Measurements from ENCODE around the gene HMGCS2. TPM values are rescaled to one million over a fixed set of nuclear protein-coding genes. Genes with fewer than 3 reads are reported as not detected.
A peak's percentile ranks its signal among the peaks of the same experiment; 100 is the strongest.

HMGCS2 gene
- total and polyA plus RNA-seq, 5 donors, result 0.82 to 50.8 (median 21.2) TPM

DNA sequence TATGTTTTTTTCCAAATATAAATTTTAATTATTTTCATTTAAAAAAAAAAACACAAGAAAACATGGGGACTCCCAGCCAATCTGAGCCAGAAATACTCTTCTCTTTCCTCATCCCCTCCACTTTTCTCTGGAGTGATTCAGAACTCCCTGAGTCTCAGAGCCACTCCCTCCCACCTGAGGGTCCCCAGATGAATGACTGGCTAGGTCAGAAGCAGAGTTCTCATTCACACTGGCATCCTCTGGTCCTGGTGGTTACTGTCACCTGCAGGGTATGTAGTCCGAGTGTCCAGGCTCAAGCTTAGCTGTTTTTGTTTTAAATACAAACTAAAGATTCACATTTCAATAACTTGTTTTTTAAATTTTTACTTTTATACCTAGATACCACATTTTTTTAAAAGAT is 6.3 kb downstream of the HMGCS2 start:
- no peak overlapping the region for H3K27ac ChIP-seq (ENCODE audit: low read length)
- no peak for DNase-seq
- no peaks in the 10 kb centered on the region for H3K9me3 ChIP-seq (ENCODE audit: control insufficient read depth, low read length)
- ATAC-seq, result no peak
- intact Hi-C loops (cut with DNase I), result no loop called here
- H3K4me1 ChIP-seq (ENCODE audit: control insufficient read depth, insufficient read depth, low read length), result no peaks in the 10 kb centered on the region
- H3K4me3 ChIP-seq (ENCODE audit: low read length), result no peak overlapping the region
- H3K27me3 ChIP-seq (ENCODE audit: control insufficient read depth, insufficient read depth), result no peaks in the 10 kb centered on the region
- WGBS, result 94% methylated on average over 1 of the region's 1 CpG

DNA sequence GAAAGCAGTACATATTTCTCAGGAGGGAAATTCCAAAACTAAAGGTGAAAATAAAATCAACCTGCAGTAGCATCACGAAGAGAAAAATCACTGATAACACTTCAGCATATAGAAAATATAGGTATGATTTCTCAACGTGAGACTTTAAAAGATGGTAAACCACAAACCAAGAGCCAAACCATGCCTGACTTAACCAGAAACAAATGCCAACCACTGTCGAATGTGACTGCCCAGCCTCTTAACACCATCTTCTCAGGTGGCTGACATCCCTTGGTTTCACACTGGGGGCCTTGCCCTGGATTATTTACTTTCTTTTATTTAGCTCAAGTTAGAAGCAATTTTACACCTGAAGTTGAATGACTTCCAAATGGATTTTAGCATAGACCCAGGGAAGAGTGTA is 10.1 kb downstream of the HMGCS2 start:
- no peak overlapping the region for H3K4me3 ChIP-seq (ENCODE audit: low read length)
- DNase-seq, result no peak
- no peak overlapping the region for H3K27ac ChIP-seq (ENCODE audit: low read length)
- H3K27me3 ChIP-seq (ENCODE audit: control insufficient read depth, insufficient read depth), result no peaks in the 10 kb centered on the region
- no peaks in the 10 kb centered on the region for H3K9me3 ChIP-seq (ENCODE audit: control insufficient read depth, low read length)
- 85% methylated on average over 3 of the region's 3 CpGs for whole genome bisulfite sequencing
- intact Hi-C loops (cut with DNase I), result no loop called here
- no peaks in the 10 kb centered on the region for H3K4me1 ChIP-seq (ENCODE audit: control insufficient read depth, insufficient read depth, low read length)
- no peak for ATAC-seq

DNA sequence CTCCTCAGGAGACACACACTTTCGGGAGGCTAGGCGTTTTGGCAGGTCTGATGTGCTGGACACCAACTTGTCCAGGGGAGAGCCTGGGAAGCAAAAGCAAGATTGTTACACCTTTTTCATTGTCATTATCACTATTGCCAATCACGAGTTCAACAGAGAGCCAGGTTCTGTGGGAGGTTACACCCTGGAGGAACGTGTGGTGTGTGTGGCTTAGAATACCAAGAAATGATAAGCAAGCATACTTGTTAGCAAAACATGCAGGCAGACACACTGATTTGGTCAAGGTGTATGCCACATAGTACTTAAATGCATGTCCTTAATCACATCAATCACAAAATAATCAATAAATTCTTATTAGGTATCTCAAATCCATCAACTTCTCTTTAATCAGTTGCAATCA is 16.1 kb downstream of the HMGCS2 start:
- DNase-seq (no peak), ATAC-seq (no peak)
- intact Hi-C loops (cut with DNase I), result loop anchor here in 1 of 4 donors (5.0 kb wide), 1 partner anchor 50 kb away; no protein-coding TSS in a partner anchor
- no peak overlapping the region for H3K27ac ChIP-seq (ENCODE audit: low read length)
- no peaks in the 10 kb centered on the region for H3K27me3 ChIP-seq (ENCODE audit: control insufficient read depth, insufficient read depth)
- H3K4me3 ChIP-seq (ENCODE audit: low read length), result no peak overlapping the region
- 78% methylated on average over 4 of the region's 4 CpGs for WGBS
- H3K4me1 ChIP-seq (ENCODE audit: control insufficient read depth, insufficient read depth, low read length), result no peaks in the 10 kb centered on the region
- H3K9me3 ChIP-seq (ENCODE audit: control insufficient read depth, low read length), result no peaks in the 10 kb centered on the region

DNA sequence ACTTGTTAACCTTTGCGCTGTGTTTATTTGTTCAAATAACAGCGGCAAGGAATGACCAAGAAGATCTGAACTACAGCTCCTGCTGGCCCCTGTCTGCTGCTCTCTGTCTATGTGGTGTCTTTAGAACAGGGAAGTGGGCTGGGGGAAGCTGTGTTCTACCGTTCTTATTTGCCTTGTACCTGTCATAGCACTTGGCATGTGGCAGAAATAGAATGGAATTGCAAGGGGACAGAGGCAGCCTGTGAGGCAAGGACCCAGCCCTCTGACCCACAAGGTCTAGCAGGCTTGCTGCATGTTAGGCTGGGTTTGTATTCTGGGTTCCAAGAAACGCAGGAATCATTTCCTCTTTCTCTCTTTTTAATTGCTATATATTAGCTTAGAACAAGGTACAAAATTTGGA is 20.7 kb downstream of the HMGCS2 start:
- H3K4me3 ChIP-seq (ENCODE audit: low read length), result no peak overlapping the region
- DNase-seq, result no peak
- intact Hi-C loops (cut with DNase I), result no loop called here
- no peak for ATAC-seq
- no peak overlapping the region for H3K27ac ChIP-seq (ENCODE audit: low read length)
- 51% methylated on average over 4 of the region's 4 CpGs for WGBS
- H3K27me3 ChIP-seq (ENCODE audit: control insufficient read depth, insufficient read depth), result no peaks in the 10 kb centered on the region
- no peaks in the 10 kb centered on the region for H3K9me3 ChIP-seq (ENCODE audit: control insufficient read depth, low read length)
- peaks cover 4% of the 10 kb centered on the region for H3K4me1 ChIP-seq (ENCODE audit: control insufficient read depth, insufficient read depth, low read length)

DNA sequence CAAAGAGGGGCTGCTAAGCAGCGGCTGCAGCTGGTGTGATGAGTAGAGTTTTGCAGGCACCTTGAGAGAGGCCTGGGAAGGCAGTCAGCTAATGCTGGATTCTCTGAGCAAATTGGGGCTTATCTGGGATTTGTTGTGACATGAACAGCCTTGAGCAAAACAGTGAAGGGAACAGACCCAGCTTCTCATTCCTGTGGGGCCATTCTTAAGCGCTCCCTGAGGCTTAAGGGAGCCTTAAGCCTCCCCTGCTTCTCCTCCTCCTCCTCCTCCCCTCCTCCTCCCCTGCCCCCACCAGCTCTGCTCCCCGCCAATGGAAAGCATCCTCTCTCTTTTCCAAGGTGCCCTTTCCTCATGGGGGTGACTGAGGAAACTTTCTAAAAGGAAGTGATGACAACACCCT is 21.3 kb downstream of the HMGCS2 start:
- Histone ChIP-seq H3K27ac (ENCODE audit: low read length) (no peak overlapping the region), H3K4me3 (ENCODE audit: low read length) (no peak overlapping the region), H3K9me3 (ENCODE audit: control insufficient read depth, low read length) (no peaks in the 10 kb centered on the region), H3K27me3 (ENCODE audit: control insufficient read depth, insufficient read depth) (no peaks in the 10 kb centered on the region), H3K4me1 (ENCODE audit: control insufficient read depth, insufficient read depth, low read length) (peaks cover 4% of the 10 kb centered on the region)
- ATAC-seq, result no peak
- 58% methylated on average over 3 of the region's 3 CpGs for WGBS
- intact Hi-C loops (cut with DNase I), result no loop called here
- no peak for DNase-seq

DNA sequence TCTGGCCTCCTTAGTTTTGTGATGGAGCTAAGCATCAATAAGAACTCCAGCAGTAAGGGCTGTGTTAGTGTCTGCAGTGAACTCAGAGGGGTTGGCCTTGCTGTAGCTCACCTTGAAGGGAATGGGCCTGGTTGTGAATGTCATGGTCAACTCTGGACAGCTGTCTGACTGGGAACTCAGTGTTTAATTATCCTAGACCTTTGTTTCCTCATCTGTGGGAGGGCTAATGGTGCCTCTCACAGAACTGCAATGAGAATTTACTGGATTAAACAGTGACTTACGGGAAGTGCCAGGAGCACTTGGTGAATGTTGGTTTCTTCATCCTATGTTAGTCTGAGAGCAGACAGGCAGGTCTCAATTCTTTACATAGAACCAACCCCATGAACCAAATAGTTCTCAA is 23.7 kb downstream of the HMGCS2 start:
- Histone ChIP-seq H3K4me3 (ENCODE audit: low read length) (no peak overlapping the region), H3K4me1 (ENCODE audit: control insufficient read depth, insufficient read depth, low read length) (peaks cover 4% of the 10 kb centered on the region), H3K27ac (ENCODE audit: low read length) (no peak overlapping the region), H3K27me3 (ENCODE audit: control insufficient read depth, insufficient read depth) (no peaks in the 10 kb centered on the region), H3K9me3 (ENCODE audit: control insufficient read depth, low read length) (no peaks in the 10 kb centered on the region)
- intact Hi-C loops (cut with DNase I), result no loop called here
- DNase-seq (no peak), ATAC-seq (no peak)
- 95% methylated on average over 1 of the region's 1 CpG for WGBS

DNA sequence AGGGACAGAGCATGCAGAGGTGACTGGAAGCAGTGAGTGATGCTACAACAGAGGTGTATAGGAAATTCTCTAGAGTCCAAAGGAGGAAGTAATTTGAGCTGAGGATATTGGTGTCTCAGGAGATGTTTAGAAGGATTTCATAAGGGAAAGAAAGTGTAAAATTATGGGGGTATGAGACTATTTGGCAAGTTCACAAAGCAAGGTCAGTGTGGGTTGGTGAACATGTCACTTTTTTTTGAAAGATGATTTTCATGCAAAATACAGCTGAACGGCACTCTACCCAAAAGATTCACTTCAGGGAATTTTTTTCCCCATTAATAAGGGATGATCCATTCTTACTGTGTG is 24.1 kb downstream of the HMGCS2 start:
- H3K9me3 ChIP-seq (ENCODE audit: control insufficient read depth, low read length), result no peaks in the 10 kb centered on the region
- peaks cover 4% of the 10 kb centered on the region for H3K4me1 ChIP-seq (ENCODE audit: control insufficient read depth, insufficient read depth, low read length)
- DNase-seq, result no peak
- H3K27ac ChIP-seq (ENCODE audit: low read length), result no peak overlapping the region
- 76% methylated on average over 1 of the region's 1 CpG for WGBS
- no peak overlapping the region for H3K4me3 ChIP-seq (ENCODE audit: low read length)
- ATAC-seq, result no peak
- H3K27me3 ChIP-seq (ENCODE audit: control insufficient read depth, insufficient read depth), result no peaks in the 10 kb centered on the region
- intact Hi-C loops (cut with DNase I), result loop anchor here in 1 of 4 donors (5.0 kb wide), 1 partner anchor 63 kb away; no protein-coding TSS in a partner anchor

DNA sequence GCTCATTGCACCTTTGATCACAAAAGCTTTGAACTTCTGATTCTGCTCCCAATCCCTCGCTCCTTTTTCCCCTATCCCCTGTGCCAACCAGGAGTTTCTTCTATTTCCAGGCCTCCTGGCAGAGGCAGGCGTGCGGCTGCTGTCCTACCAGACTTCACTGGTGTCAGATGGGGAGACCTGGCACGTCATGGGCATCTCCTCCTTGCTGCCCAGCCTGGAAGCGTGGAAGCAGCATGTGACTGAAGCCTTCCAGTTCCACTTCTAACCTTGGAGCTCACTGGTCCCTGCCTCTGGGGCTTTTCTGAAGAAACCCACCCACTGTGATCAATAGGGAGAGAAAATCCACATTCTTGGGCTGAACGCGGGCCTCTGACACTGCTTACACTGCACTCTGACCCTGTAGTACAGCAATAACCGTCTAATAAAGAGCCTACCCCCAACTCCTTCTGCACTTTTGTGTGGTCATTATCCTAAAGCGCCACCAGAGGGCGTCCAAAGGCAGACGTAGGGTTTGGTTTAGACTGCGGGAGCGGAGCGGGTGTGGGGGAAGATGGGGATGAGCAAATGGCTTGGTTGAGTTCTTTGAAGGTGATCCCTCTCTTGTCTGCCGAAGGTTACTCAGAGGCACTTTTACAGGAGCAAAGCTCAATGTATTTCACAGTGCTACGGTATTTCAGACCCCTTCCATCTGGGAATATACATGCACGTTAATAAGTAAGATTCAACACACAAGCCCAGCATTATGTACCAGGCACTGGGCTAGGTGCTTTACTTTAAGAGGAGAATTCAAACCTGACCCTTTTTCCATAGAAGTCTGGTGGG is 24.7 kb downstream of the HMGCS2 start:
- 30% methylated on average over 17 of the region's 17 CpGs for WGBS
- intact Hi-C loops (cut with DNase I), result loop anchor here in 1 of 4 donors (5.0 kb wide), 1 partner anchor 63 kb away; no protein-coding TSS in a partner anchor
- ATAC-seq, result peak; percentile 55 to 69

DNA sequence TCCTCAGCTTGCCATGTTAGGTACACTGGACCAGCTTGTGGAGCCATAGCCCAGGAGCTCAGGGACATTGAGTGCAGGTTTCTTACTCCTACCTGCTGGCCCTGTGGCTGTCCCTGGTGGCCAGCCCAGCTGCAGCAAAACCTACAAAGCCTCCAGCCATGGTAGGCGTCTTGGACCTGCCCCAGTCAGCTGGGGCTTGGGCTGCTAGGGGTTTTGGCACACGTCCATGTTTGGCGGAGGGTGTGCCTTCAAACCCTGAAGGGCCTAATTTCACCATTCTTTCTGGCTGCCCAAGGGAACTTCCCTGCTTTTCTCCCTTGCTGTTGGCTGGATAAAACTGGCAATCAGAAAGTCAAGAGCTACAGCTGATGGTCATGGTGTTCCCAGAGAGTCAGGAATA is 25.4 kb downstream of the HMGCS2 start:
- no peak overlapping the region for H3K4me3 ChIP-seq (ENCODE audit: low read length)
- H3K27me3 ChIP-seq (ENCODE audit: control insufficient read depth, insufficient read depth), result no peaks in the 10 kb centered on the region
- H3K9me3 ChIP-seq (ENCODE audit: control insufficient read depth, low read length), result no peaks in the 10 kb centered on the region
- WGBS, result 43% methylated on average over 3 of the region's 3 CpGs
- peak overlapping the region; percentile 6 for H3K27ac ChIP-seq (ENCODE audit: low read length)
- peak in 1 of 2 donors; percentile 25 for ATAC-seq
- intact Hi-C loops (cut with DNase I), result loop anchor here in 1 of 4 donors (5.0 kb wide), 1 partner anchor 64 kb away; no protein-coding TSS in a partner anchor
- peak; percentile 50 to 76 (median 74) for DNase-seq
- H3K4me1 ChIP-seq (ENCODE audit: control insufficient read depth, insufficient read depth, low read length), result peaks cover 4% of the 10 kb centered on the region

More for the DNA sequence above, 24.7 kb downstream of the HMGCS2 start:
- no peaks in the 10 kb centered on the region for H3K9me3 ChIP-seq (ENCODE audit: control insufficient read depth, low read length)
- H3K4me3 ChIP-seq (ENCODE audit: low read length), result no peak overlapping the region
- peak; percentile 55 to 78 (median 77) for DNase-seq
- peak overlapping the region; percentile 6 for H3K27ac ChIP-seq (ENCODE audit: low read length)
- H3K27me3 ChIP-seq (ENCODE audit: control insufficient read depth, insufficient read depth), result no peaks in the 10 kb centered on the region
- H3K4me1 ChIP-seq (ENCODE audit: control insufficient read depth, insufficient read depth, low read length), result peaks cover 4% of the 10 kb centered on the region

DNA sequence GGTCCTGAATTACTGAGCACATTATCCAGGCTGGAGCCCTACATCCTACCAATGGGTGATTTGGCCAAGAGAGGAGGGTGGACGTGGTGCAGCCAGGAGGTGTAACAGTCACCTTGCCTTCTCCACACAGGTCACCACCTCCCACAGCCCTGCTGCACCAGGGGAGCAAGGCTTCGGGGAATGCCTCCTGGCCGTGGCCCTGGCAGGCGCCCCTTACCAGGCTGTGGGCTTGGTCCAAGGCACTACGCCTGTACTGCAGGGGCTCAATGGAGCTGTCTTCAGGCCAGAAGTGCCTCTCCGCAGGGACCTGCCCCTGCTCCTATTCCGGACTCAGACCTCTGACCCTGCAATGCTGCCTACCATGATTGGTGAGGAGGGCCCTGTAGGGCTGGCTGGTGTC is 26.0 kb downstream of the HMGCS2 start:
- Histone ChIP-seq H3K27me3 (ENCODE audit: control insufficient read depth, insufficient read depth) (no peaks in the 10 kb centered on the region), H3K4me3 (ENCODE audit: low read length) (no peak overlapping the region), H3K4me1 (ENCODE audit: control insufficient read depth, insufficient read depth, low read length) (peaks cover 5% of the 10 kb centered on the region), H3K27ac (ENCODE audit: low read length) (peak overlapping the region; percentile 63), H3K9me3 (ENCODE audit: control insufficient read depth, low read length) (no peaks in the 10 kb centered on the region)
- DNase-seq (peak in 1 of 3 donors; percentile 51), ATAC-seq (peak in 1 of 2 donors; percentile 6)
- intact Hi-C loops (cut with DNase I), result loop anchor here in 1 of 4 donors (5.0 kb wide), 1 partner anchor 65 kb away; no protein-coding TSS in a partner anchor
- 77% methylated on average over 7 of the region's 7 CpGs for WGBS

DNA sequence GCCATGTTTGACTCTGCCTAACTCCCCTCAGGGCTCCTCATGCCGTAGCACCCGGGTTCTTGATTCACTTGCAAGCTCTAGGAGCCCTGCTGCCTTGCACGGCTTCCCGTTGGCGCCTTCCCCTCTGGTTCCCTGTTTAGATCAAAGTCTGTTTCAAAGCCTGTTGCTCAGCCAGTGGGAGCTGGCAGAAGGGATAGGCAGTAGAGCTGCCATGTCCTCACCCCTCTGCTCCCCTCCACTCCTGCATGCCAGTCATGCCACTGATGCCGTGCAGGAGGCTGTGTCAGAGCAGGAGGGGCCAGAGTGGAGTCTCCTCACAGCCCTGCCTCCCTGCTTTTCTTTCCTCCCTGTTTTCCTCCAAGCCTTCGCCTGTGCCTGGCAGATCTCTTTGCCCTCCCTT is 26.5 kb downstream of the HMGCS2 start:
- WGBS, result 59% methylated on average over 7 of the region's 7 CpGs
- peak overlapping the region; percentile 73 for H3K27ac ChIP-seq (ENCODE audit: low read length)
- DNase-seq, result peak in 2 of 3 donors; percentile 53 to 55
- no peak overlapping the region for H3K4me3 ChIP-seq (ENCODE audit: low read length)
- ATAC-seq, result peak; percentile 67 to 74
- intact Hi-C loops (cut with DNase I), result loop anchor here in 1 of 4 donors (5.0 kb wide), 1 partner anchor 65 kb away; no protein-coding TSS in a partner anchor
- H3K9me3 ChIP-seq (ENCODE audit: control insufficient read depth, low read length), result no peaks in the 10 kb centered on the region
- H3K4me1 ChIP-seq (ENCODE audit: control insufficient read depth, insufficient read depth, low read length), result peaks cover 10% of the 10 kb centered on the region
- no peaks in the 10 kb centered on the region for H3K27me3 ChIP-seq (ENCODE audit: control insufficient read depth, insufficient read depth)
